Left renal pelvis (tissue), 4 donors: ENCODE results near the gene GPC6. TPM values are rescaled to one million over a fixed set of nuclear protein-coding genes. Genes with fewer than 3 reads are reported as not detected.
"Not testable (repeated sequence)": the region's sequence is repeated elsewhere in the genome, so short reads cannot be mapped to it uniquely, and the experiment has no call there.

Source experiments
- DNase-seq, 4 donors: peaks; one replicate each; pipeline ENCODE4 v3.0.0-alpha.2; 2013; ENCODE audit warnings: low read depth in 4 of 4, low spot score in 3 of 4
- polyA plus RNA-seq, 4 donors: library from polyadenylated mRNA; unstranded; fragments of 120-200 nt; gene quantifications; one replicate each; pipeline ENCODE4 v1.2.1, GENCODE V29; 2013; ENCODE audit not compliant: insufficient read length in 4 of 4

The GPC6 gene
- polyA plus RNA-seq, 4 donors: 49.8 to 74.4 (median 65.2) TPM

DNA sequence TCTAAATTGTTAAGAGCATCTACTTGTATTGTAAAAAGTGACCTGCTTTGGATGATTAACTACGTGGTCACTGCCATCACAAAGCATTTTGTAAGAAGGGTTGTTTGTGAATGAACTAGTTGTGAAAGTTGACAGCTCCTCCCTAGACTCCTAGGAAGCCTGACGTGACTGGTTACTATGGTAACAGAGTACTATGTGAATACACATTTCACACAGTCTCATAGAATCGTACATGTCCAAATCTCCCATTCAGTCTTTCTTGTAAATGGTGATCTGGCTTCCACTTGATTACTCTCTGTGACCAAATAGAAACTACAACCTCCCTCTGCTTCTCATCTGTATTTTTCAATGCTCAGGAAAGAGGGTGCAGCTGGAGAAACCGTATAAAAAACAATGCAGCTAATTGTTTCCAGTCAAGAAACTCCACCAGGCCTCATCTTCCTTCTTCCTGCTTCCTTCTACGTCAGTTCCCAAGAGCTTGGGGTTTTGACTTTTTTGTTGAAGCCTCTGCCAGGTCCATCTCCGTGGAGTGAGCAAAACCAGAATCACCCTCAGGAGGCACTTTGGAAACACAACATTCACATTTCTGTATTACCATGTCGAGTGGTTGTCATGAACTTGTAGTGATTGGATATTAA lies 83.4 kb downstream of the GPC6 start:
- DNase-seq: peak in 1 of 4 donors; percentile 8

DNA sequence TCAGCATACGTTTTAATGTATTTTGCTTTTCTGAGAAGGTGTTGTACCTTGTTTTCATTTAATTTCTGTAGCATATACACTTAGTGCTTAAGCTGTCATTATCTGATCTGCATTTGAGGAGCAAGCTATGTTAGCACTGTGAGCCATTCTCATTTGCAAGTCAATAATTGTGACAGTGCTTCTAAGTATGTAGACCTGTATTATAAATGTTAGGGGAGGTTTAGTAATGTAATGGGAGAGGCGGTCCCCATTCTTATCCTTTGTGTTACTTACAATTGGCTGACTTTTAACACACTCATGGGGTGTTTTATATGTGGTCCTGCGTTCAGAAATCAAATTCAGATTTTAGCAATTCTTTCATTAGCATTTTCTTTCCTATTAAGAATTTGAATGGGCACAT lies 90.2 kb downstream of the GPC6 start:
- DNase-seq: no peak

DNA sequence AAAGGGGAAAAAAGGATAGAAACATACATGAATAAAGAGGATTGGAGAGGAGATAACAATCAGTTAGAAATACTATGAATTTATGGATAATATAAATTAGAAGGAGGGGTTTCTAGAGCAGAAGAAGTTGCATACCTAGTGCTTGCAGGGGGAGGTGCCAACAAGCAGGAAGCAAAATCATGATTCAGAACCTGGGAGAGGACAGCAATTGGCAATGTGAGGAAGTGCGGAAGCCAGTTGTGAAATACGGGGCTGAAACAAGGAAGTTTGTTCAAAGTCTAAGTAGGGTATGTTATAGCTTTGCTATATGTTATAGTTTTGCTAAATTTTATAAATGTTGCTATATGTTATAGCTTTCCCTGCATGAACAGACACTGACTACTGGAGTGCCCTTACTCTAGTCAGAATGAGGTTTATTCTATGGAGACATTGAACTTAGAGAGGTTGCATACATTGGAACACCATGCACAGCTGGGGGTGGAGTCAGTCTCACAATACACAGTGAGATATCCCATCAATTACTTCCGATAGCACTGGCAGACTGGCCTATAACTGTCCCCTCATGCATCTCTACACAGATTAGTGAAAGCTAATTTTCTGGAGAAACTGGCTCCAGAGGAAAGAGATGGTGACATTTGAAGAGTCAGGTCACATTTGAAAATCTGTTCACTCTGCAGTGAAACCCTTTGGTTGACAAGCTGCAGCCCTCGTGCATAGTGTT lies 92.1 kb downstream of the GPC6 start:
- DNase-seq: no peak

DNA sequence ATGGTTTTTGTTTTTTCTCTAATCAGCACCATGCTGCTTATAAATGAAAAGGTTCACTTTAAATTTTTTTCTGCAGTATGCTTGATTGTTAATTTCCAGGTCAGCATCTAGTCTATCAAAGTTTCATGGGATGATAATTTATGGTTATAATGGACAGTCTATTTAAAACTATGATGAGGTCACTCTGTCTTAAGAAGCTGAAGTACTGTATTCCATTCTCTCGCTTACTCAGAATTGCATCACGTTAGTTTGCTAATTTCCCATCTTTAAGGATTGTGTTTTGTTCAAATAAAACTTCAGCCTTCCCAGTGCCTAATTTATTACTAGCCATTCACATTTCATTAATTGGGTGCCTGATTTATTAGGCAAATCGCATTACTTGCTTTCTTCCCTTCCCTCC lies 94.3 kb downstream of the GPC6 start:
- DNase-seq: no peak

DNA sequence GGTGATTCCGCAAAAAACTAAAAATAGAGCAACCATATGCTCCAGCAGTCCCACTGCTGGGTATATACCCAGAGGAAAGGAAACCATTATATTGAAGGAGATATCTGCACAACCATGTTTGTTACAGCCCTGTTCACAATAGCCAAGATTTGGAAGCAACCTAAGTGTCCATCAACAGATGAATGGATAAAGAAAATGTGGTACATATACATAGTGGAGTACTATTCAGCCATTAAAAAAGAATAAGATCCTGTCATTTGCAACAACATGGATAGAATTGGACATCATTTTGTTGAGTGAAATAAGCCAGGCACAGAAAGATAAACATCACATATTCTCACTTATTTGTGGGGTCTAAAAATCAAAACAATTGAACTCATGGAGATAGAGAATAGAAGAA lies 97.3 kb downstream of the GPC6 start:
- not testable (repeated sequence) for DNase-seq

DNA sequence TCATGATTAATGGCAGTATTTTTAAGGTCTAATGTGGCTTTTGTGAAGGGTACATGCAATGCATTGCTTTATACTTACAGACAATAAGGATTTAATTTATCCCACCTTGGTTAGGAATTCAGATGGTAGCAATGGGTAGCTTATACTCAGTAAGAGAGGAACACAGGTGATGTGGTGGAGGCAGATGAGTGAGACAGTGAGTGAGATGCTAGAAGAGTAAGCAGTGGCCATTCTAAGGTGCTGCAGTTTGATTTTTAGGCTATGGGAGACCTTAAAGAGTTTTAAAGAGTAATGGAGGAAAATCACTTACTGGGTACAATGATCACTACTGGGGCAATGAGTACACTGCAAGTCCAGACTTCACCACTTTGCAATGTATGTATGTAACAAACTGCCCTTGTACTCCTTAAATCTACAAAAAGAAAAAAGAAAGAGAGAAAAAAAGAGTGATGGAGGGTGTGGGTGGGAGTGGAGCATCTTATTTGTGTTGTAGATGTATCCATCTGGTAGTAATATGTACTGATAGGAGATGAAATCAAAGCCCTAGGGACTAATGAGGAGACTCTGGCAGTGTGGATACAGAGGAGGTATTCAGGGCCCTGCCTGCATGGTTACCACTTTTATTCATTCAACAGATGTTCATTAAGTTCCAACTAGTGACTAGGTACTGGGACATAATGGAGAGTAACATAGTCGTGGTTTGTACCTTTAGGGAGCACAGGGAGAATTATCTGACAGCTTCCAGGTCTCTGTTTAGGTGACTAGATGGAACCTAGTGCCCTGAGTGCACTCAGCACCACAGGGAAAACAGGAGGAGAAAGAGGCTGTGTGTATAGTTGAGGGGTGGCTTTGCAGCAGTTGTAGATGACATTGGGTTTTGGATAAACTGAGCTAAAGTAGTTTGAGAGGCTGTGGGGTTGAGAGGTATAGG lies 99.0 kb downstream of the GPC6 start:
- no peak for DNase-seq

DNA sequence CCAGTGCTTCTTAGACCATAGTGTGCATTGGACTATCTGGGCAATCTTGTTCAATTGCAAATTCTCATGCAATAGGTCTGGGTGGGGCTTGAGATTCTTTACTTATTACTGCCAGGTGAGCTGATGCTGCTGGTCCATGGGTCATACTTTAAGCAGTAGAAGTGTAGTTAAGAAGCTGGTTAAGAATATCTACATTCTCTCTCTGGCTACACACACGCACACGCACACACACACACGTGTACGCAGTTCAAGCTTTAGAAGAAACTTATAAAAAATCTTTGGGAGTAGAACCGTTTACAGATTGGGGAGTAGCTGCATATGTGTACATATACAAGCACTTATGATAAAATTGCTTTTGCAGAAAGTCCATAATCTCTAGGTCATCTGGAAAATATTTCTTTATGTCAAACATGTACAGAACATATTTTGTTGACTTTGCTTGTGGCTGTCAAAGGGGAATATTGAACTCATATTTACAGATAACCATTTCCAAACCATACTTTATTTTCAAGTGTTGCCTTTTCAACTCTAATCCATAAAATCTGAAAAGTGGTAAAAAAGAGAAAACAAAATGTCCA lies 99.7 kb downstream of the GPC6 start:
- no peak for DNase-seq

DNA sequence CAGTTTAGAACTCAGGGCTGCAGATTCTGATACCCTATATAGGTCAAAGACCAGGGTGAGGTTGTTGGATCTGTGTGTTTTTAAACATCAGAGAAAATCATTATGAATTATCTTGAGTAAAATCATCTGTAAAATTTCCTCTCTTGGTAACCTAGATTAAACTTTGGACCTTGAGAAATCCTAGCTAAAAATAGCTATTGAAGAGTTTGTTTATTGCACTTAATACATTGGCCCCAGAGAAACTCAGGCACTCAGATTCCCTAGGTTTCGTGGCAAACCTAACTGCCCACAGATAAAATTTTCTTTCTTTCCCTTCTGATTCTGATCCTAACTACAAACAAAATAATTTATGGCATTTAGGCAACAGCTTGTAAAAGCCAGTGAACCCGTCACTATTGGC lies 102.3 kb downstream of the GPC6 start:
- DNase-seq: no peak

DNA sequence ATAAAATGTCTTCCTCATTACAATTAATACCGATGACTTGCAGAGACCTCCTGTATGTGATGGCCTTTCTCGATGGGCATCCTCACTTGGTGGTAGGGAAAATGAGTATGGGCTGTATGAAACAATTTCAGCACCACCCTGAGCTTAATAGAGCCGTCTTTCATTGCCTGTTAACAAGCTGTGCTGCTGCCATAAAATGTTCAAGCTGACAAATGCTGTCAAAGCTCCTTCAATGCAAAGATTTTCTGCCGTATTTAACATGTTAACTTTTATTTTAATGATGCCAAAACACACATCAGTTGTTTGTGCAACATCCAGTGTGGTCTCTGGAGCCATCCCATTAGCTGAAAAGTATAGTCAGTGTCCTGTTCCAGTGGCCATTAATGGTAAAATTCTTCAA lies 110.1 kb downstream of the GPC6 start:
- no peak for DNase-seq

DNA sequence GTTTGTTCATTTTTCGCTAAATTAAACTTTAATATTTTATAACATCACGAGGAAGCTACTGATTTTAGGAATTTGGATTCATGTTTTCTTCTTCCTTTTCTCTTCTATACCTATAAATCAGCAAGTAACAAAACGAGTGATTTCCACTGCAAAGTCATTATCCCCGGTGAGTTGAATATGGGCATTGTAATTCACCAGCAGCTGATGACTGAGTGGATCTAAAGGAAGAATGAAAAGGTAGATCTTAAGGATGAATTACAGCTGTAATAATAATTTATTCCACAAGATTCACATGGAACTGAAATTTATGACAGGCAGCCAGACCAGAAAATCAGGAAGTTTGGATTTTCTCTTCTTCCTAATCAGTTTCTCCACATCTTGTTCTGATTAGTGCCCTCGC lies 111.4 kb downstream of the GPC6 start:
- DNase-seq: no peak

DNA sequence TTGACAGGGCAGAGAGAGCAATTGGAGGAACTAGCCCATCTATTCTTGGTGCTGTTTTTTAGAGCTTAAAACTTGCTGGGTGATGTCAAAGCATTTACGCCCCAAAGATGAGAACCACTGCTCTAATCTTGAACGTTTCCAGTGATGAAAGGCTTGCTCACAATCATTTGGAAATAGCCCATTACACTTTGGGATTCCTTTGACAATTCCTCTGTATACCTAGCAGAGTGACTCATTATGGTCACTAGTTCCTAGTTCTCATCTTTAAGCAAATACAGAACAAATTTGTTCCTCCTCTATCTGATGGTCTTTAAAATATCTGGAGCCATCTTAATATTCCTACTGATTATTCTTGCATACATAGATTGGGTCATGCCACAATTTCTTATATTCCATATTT lies 112.3 kb downstream of the GPC6 start:
- DNase-seq: no peak

GRCh38 chr13:93339550-93339949 lies 112.9 kb downstream of the GPC6 start:
- DNase-seq: no peak

- no peak for DNase-seq
These were observed 114.9 kb downstream of the GPC6 start for GRCh38 chr13:93341517-93341916.

GRCh38 chr13:93343097-93343496 lies 116.5 kb downstream of the GPC6 start:
- no peak for DNase-seq

DNA sequence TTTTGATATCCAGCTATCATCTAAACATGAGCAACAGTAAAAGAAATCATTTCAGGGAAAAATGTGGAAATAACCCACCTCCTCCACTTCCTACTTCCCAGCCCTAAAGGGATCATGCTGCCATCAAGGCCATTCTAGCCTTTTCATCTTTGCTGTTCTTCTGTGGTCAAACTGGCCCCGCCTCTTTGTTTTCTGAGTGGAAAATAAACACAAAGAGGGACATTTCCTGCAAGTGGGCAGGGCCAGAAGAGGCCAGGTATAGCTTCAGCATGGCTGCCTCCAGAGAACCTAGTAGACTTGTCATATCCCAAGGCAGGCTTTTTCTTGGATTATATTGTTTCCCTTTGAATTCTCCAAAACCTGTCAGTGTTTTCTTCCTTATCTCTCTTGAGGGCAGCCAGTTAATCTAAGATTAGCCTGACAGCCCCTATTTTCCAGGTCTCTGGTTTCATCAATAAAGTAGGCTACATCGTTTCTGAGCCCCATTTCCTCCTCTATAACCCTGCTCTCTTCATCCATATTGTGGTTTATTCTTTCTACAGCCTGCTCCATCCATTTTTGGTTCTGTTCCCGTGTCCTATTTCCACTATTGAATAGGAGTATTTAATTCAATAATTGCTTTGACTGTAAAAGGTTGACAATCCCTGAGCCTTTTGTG lies 117.6 kb downstream of the GPC6 start:
- DNase-seq: no peak

DNA sequence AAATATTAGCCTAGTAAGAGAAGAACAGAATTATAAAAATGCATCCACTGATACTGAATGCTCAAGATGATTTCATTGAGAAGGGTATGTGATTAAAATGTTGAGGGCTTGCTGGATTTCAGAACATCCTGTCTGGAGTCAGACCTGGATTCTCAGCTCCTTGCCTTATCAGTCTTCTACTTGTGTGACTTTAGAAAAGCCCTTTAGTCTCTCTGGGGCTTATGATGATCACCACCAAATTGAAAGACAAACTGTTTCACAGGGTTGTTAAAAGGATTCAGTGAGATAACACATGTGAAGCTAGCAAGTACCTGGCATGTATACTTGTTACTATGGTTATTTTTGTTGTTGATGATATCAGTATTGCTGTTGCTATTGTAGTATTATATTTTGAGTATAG lies 118.4 kb downstream of the GPC6 start:
- no peak for DNase-seq

GRCh38 chr13:93345770-93346169 lies 119.2 kb downstream of the GPC6 start:
- DNase-seq: peak in 3 of 4 donors; percentile 14 to 24 (median 22)

- no peak for DNase-seq
These were observed 126.0 kb downstream of the GPC6 start for GRCh38 chr13:93352616-93353015.

GRCh38 chr13:93355094-93355493 lies 128.5 kb downstream of the GPC6 start:
- no peak for DNase-seq

- no peak for DNase-seq
These were observed 129.9 kb downstream of the GPC6 start for GRCh38 chr13:93356469-93356868.

DNA sequence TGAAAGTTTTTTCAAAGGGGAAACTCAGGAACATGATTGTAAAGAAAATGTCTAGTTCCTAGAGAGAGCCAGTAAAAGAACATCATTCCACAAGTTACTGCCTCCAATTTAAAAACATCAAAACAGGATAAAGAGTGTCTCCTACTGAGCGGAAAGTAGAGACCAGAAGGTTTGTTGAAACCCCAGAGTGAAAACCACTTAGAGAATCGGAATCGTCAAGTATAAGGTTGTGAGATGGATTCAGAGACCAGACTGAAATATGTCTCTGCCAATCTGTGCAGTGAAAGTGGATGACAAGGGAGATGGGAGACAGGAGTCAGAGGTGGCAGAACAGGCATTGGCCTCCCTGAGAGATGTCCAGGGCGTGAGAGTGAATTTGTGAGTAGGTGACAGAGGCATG lies 133.4 kb downstream of the GPC6 start:
- DNase-seq: no peak
